ENCODE measurements around the gene FNTB. TPM values are rescaled to one million over a fixed set of nuclear protein-coding genes. Genes with fewer than 3 reads are reported as not detected.
"Not testable (repeated sequence)": the region's sequence is repeated elsewhere in the genome, so short reads cannot be mapped to it uniquely, and the experiment has no call there.

FNTB gene
- total and polyA plus RNA-seq, 9 of the 15 experiments (the other 6 are each of a cell fraction or from before 2014, with no cell fraction given) = 6.9 to 23.2 (median 12.2) TPM

- H4K20me1 ChIP-seq (replicated peaks; ENCODE audit: control insufficient read depth, insufficient read depth, low read length); H3K27ac ChIP-seq (ENCODE audit: extremely low read depth, low read depth, low read length); H3K9me1 ChIP-seq (ENCODE audit: control insufficient read depth, insufficient read depth, low read length); ATAC-seq; H3K4me2 ChIP-seq (ENCODE audit: insufficient read depth, low read length); FAIRE-seq; H3K27me3 ChIP-seq (ENCODE audit: control insufficient read depth in 2 of 2, insufficient read depth in 2 of 2, low read length in 2 of 2); POLR2A ChIA-PET; intact Hi-C loops (cut with micrococcal nuclease); H3K4me3 ChIP-seq; DNase-seq (ENCODE audit: extremely low read depth in 1 of 4, low spot score in 3 of 4); BruUV-seq (replicated peaks); H2AFZ ChIP-seq (ENCODE audit: low read depth, low read length); H3K9ac ChIP-seq (ENCODE audit: insufficient read depth in 1 of 2, low read depth in 2 of 2, low read length in 2 of 2); in situ Hi-C loops (cut with MboI); H3K9me3 ChIP-seq (replicated peaks; ENCODE audit: control insufficient read depth, insufficient read depth, low read depth, low read length); H3K4me1 ChIP-seq (replicated peaks in 1 of 2; ENCODE audit: control insufficient read depth in 2 of 2, insufficient read depth in 2 of 2, low read length in 2 of 2); CTCF ChIA-PET (ENCODE audit: low intra/inter-chr PET ratio): not testable (repeated sequence)
- Histone ChIP-seq H3K79me2 (ENCODE audit: control insufficient read depth, insufficient read depth, low read length) (peaks cover 17% of the 10 kb centered on the region; the same call in 2 of the 3 replicates), H3K36me3 (ENCODE audit: control insufficient read depth, insufficient read depth, low read length) (peaks cover 90% of the 10 kb centered on the region)
- 92% methylated on average over 5 of the region's 8 CpGs for WGBS (ENCODE audit: insufficient coverage, low coverage, missing lambda C conversion rate)
- TF ChIP-seq, protein P1, sequence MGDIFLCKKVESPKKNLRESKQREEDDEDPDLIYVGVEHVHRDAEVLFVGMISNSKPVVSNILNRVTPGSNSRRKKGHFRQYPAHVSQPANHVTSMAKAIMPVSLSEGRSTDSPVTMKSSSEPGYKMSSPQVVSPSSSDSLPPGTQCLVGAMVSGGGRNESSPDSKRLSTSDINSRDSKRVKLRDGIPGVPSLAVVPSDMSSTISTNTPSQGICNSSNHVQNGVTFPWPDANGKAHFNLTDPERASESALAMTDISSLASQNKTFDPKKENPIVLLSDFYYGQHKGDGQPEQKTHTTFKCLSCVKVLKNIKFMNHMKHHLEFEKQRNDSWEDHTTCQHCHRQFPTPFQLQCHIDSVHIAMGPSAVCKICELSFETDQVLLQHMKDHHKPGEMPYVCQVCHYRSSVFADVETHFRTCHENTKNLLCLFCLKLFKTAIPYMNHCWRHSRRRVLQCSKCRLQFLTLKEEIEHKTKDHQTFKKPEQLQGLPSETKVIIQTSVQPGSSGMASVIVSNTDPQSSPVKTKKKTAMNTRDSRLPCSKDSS (IDR thresholded peaks at IDR 0.05; ENCODE audit: low read depth, partially characterized antibody) = peak; percentile 44
- TF ChIP-seq TRIM24 (IDR thresholded peaks at IDR 0.05) = 0 out of 4 replicates have a peak, but pooled peaks of 1 of the 2 experiments have one; percentile 12
- peak; percentile 98 for TF ChIP-seq ZNF431 (CRISPR knock-in tag; IDR thresholded peaks at IDR 0.05)
These were observed 101.1 kb downstream of the FNTB start for GRCh38 chr14:65087835-65088234.

DNA sequence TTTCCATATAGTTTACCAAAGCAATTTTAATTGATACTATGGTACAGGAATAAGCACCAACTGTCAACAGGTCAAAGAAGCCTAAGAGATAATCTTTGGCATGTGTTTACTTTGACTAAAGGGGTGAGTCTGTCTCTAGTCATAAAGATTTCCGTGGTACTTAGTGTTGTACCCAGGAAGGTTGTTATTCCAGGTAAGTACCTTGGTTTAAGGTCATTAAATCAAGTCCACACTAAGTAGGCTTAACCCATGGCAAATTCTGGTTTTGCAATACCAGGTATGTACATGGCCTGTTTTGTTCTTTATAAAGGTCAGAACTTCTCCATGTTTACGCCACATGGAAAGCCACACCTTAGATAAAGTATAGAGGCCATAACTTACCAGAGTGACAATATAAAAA lies 105.7 kb downstream of the FNTB start:
- Histone ChIP-seq H3K4me3 (no peak overlapping the region), H2AFZ (ENCODE audit: low read depth, low read length) (no peak overlapping the region), H3K9me3 (replicated peaks; ENCODE audit: control insufficient read depth, insufficient read depth, low read depth, low read length) (peaks cover 2% of the 10 kb centered on the region; the same call in 1 of the 2 replicates), H3K9ac (ENCODE audit: insufficient read depth in 1 of 2, low read depth in 2 of 2, low read length in 2 of 2) (no peak overlapping the region), H3K27ac (ENCODE audit: extremely low read depth, low read depth, low read length) (no peak overlapping the region), H3K27me3 (ENCODE audit: control insufficient read depth in 2 of 2, insufficient read depth in 2 of 2, low read length in 2 of 2) (no peaks in the 10 kb centered on the region), H3K79me2 (ENCODE audit: control insufficient read depth, insufficient read depth, low read length) (peaks cover 39% of the 10 kb centered on the region), H3K36me3 (ENCODE audit: control insufficient read depth, insufficient read depth, low read length) (peaks cover 97% of the 10 kb centered on the region), H3K4me2 (ENCODE audit: insufficient read depth, low read length) (no peak overlapping the region), H4K20me1 (replicated peaks; ENCODE audit: control insufficient read depth, insufficient read depth, low read length) (peaks cover 25% of the 10 kb centered on the region; the same call in 1 of the 2 replicates), H3K9me1 (ENCODE audit: control insufficient read depth, insufficient read depth, low read length) (peaks cover 2% of the 10 kb centered on the region), H3K4me1 (replicated peaks in 1 of 2; ENCODE audit: control insufficient read depth in 2 of 2, insufficient read depth in 2 of 2, low read length in 2 of 2) (peaks cover 4 to 22% of the 10 kb centered on the region in 2 experiments; a peak in 4 of 5 replicates)
- intact Hi-C loops (cut with micrococcal nuclease) (no loop called here), in situ Hi-C loops (cut with MboI) (no loop called here)
- WGBS (ENCODE audit: insufficient coverage, low coverage, missing lambda C conversion rate) = 81% methylated on average over 2 of the region's 2 CpGs
- no peak for FAIRE-seq
- TF ChIP-seq SAFB2 (IDR thresholded peaks at IDR 0.05; ENCODE audit: borderline replicate concordance, low read depth, low read length, severe bottlenecking) (no peak), IRF2 (CRISPR knock-in tag; IDR thresholded peaks at IDR 0.05) (no peak), MECOM (CRISPR knock-in tag; IDR thresholded peaks at IDR 0.05) (no peak)
- TF ChIP-seq, protein P2, sequence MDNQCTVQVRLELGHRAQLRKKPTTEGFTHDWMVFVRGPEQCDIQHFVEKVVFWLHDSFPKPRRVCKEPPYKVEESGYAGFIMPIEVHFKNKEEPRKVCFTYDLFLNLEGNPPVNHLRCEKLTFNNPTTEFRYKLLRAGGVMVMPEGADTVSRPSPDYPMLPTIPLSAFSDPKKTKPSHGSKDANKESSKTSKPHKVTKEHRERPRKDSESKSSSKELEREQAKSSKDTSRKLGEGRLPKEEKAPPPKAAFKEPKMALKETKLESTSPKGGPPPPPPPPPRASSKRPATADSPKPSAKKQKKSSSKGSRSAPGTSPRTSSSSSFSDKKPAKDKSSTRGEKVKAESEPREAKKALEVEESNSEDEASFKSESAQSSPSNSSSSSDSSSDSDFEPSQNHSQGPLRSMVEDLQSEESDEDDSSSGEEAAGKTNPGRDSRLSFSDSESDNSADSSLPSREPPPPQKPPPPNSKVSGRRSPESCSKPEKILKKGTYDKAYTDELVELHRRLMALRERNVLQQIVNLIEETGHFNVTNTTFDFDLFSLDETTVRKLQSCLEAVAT (IDR thresholded peaks at IDR 0.05) = no peak
- ChIA-PET POLR2A (interaction anchor here (1.2 kb wide), 1 partner anchor 11 kb away, joined by 3 read pairs; no protein-coding TSS in a partner anchor), CTCF (ENCODE audit: low intra/inter-chr PET ratio) (no interaction called here)
- no TSS peak for BruUV-seq (replicated peaks)
- DNase-seq (ENCODE audit: extremely low read depth in 1 of 4, low spot score in 3 of 4) = no peak
- ATAC-seq = no peak

All from K562 (cell line).